Measurements from ENCODE around the gene RUNDC3A. TPM values are rescaled to one million over a fixed set of nuclear protein-coding genes. Genes with fewer than 3 reads are reported as not detected.

RUNDC3A gene
- total and polyA plus RNA-seq, 2 of the 8 experiments (the other 6 are each of a cell fraction or from before 2014, with no cell fraction given) = 6.4 to 13.8 TPM

DNA sequence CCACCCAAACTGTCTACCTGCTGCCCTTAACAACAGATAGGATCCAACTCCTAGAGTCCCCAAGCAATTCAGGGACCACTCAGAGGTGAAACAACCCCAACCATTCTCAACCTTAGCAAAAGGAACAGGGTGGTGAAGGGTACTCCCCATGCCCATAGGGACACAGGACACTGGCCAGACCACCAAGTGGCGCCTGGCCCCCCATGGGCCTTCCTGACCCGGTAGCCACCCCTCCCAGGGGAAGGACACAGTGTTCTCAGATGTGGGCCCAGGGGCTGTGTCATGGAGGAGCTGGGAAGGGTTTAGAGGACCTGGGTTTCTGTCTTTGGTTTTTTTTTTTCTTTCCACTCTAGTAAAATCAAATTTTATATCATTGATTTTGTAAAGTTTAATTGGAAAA is 25.9 kb downstream of the RUNDC3A start (continued):
- no peak for TF ChIP-seq KDM1A (IDR thresholded peaks at IDR 0.05; ENCODE audit: borderline replicate concordance, low read length)
- no peak for TF ChIP-seq E2F6 (IDR thresholded peaks at IDR 0.05)
- no peak for TF ChIP-seq CTCF (IDR thresholded peaks at IDR 0.05; ENCODE audit: control extremely low read depth in 1 of 3, insufficient read depth in 1 of 3, low read depth in 1 of 3, low read length in 3 of 3)
- no peak for TF ChIP-seq JUND (IDR thresholded peaks at IDR 0.05; ENCODE audit: low read length)
